Thyroid gland (tissue), 4 donors: ENCODE data around the gene ZNF804B.

Experiments
- CTCF ChIP-seq, 6 experiments: fragments of 200-600 bp in 3 of 6; fragments of 450-650 bp in 3 of 6; sonication (generic) in 3 of 6; IDR thresholded peaks; one replicate each; pipeline ENCODE4 v1.5.1; 2016 to 2019; ENCODE audit warnings: antibody characterized with exemption in 6 of 6, mild to moderate bottlenecking in 2 of 6, inconsistent platforms in 1 of 6, moderate library complexity in 1 of 6
- POLR2A ChIP-seq, 2 donors: fragments of 450-650 bp; IDR thresholded peaks; one replicate each; pipeline ENCODE4 v1.6.1; 2017; ENCODE audit warnings: antibody characterized with exemption in 2 of 2, mild to moderate bottlenecking in 2 of 2, moderate library complexity in 1 of 2

- no peak for TF ChIP-seq CTCF (IDR thresholded peaks at IDR 0.05)
- TF ChIP-seq POLR2A (IDR thresholded peaks at IDR 0.05), result no peak
Observed at GRCh38 chr7:89077992-89078391, 318.5 kb downstream of the ZNF804B start.
